Fibroblast of gingiva (primary cell): Measurements from ENCODE around the gene DEPP1.

ENCODE experiments used
- DNase-seq: peaks from one replicate; pipeline ENCODE4 v3.0.0-alpha.2; 2011; ENCODE audit warnings: low read depth

The DEPP1 gene

GRCh38 chr10:44979281-44980191 lies 927 bp upstream of the DEPP1 start:
- no peak for DNase-seq

GRCh38 chr10:44978213-44978569 lies 418 bp downstream of the DEPP1 start:
- no peak for DNase-seq

- no peak for DNase-seq
Observed at GRCh38 chr10:44977287-44978212, 1.1 kb downstream of the DEPP1 start.

GRCh38 chr10:44976352-44977198 lies 2.0 kb downstream of the DEPP1 start:
- DNase-seq, result no peak

GRCh38 chr10:44975431-44976331 lies 2.9 kb downstream of the DEPP1 start:
- DNase-seq, result no peak

GRCh38 chr10:44974628-44975430 lies 3.8 kb downstream of the DEPP1 start:
- DNase-seq, result peak; percentile 56

GRCh38 chr10:44974082-44974627 lies 4.5 kb downstream of the DEPP1 start:
- DNase-seq, result no peak

GRCh38 chr10:44973323-44974081 lies 5.1 kb downstream of the DEPP1 start:
- no peak for DNase-seq

GRCh38 chr10:44972874-44973306 lies 5.7 kb downstream of the DEPP1 start:
- no peak for DNase-seq

GRCh38 chr10:44971935-44972757 lies 6.5 kb downstream of the DEPP1 start:
- no peak for DNase-seq

GRCh38 chr10:44971434-44971833 lies 7.2 kb downstream of the DEPP1 start:
- no peak for DNase-seq

- DNase-seq, result no peak
Observed at GRCh38 chr10:44970812-44971395, 7.7 kb downstream of the DEPP1 start.

GRCh38 chr10:44969854-44970253 lies 8.8 kb downstream of the DEPP1 start:
- DNase-seq, result no peak

GRCh38 chr10:44968500-44969400 lies 9.9 kb downstream of the DEPP1 start:
- no peak for DNase-seq

- DNase-seq, result peak; percentile 77
Observed at GRCh38 chr10:44968091-44968490, 10.5 kb downstream of the DEPP1 start.

- no peak for DNase-seq
Observed at GRCh38 chr10:44967616-44968015, 11.0 kb downstream of the DEPP1 start.
